ENCODE data around the gene CDHR1. TPM values are rescaled to one million over a fixed set of nuclear protein-coding genes. Genes with fewer than 3 reads are reported as not detected.

Gene CDHR1
- total RNA-seq, 1 donor from 2014 or later: 3.7 TPM

DNA sequence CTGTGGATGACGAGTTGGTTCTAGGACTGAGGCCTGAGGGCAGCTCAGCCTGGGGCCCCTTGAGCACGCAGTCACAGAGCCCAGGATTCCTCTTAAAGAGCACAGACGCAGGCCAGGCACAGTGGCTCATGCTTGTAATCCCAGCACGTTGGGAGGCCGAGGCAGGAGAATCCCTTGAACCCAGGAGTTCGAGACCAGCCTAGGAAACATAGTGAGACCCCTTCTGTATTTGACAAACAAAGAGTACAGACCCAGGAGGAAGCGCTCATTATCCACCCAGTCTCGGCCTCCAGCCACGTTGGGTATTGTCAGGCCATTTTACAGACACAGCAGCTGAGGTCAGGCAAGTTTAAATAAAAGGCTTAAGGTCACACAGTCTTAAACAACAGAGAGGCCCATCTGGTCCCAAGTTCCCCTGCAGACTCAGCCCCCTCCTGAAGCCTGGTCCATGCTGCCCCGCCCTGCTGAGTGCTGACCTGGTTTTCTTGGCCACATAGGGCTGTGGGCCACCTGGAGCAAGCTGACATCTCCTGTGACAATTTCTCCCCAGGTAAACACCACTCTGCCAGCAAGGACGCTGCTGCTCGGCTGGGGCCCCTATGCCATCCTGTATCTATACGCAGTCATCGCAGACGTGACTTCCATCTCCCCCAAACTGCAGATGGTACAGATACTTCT lies 63.1 kb downstream of the CDHR1 start:
- H3K4me1 Mint-ChIP-seq: peaks cover 3% of the 10 kb centered on the region
- ATAC-seq (ENCODE audit: low read depth): no peak
- TF ChIP-seq CTCF (IDR thresholded peaks at IDR 0.05): no peak
- ChIA-PET CTCF (interaction anchor here (0.9 to 1.9 kb wide), 4 partner anchors 14 to 280 kb away, joined by 4 to 8 read pairs (median 5); no protein-coding TSS in a partner anchor), POLR2A (no interaction called here)
- intact Hi-C loops (cut with micrococcal nuclease): loop anchor here (1.0 kb wide), 1 partner anchor 109 kb away; no protein-coding TSS in a partner anchor
- no peak overlapping the region for H3K4me3 Mint-ChIP-seq
- no peaks in the 10 kb centered on the region for H3K36me3 Mint-ChIP-seq (ENCODE audit: low read depth)
- H3K9me3 Mint-ChIP-seq: no peaks in the 10 kb centered on the region
- no peak overlapping the region for H3K27ac Mint-ChIP-seq
- H3K27me3 Mint-ChIP-seq: peaks cover 19% of the 10 kb centered on the region
- DNase-seq: no peak

- no peaks in the 10 kb centered on the region for H3K36me3 Mint-ChIP-seq (ENCODE audit: low read depth)
- ChIA-PET POLR2A (no interaction called here), CTCF (interaction anchor here (1.8 to 1.9 kb wide), 2 partner anchors 110 to 279 kb away, joined by 6 to 8 read pairs; no protein-coding TSS in a partner anchor)
- no peak for DNase-seq
- intact Hi-C loops (cut with micrococcal nuclease): no loop called here
- H3K27ac Mint-ChIP-seq: no peak overlapping the region
- H3K27me3 Mint-ChIP-seq: peaks cover 26% of the 10 kb centered on the region
- no peak overlapping the region for H3K4me3 Mint-ChIP-seq
- H3K9me3 Mint-ChIP-seq: no peaks in the 10 kb centered on the region
- peaks cover 3% of the 10 kb centered on the region for H3K4me1 Mint-ChIP-seq
- no peak for TF ChIP-seq CTCF (IDR thresholded peaks at IDR 0.05)
- no peak for ATAC-seq (ENCODE audit: low read depth)
These were observed 63.8 kb downstream of the CDHR1 start for GRCh38 chr10:84258034-84258695.

GRCh38 chr10:84261236-84261915 lies 67.0 kb downstream of the CDHR1 start:
- intact Hi-C loops (cut with micrococcal nuclease): no loop called here
- POLR2A ChIA-PET: no interaction called here
- no peaks in the 10 kb centered on the region for H3K36me3 Mint-ChIP-seq (ENCODE audit: low read depth)

DNA sequence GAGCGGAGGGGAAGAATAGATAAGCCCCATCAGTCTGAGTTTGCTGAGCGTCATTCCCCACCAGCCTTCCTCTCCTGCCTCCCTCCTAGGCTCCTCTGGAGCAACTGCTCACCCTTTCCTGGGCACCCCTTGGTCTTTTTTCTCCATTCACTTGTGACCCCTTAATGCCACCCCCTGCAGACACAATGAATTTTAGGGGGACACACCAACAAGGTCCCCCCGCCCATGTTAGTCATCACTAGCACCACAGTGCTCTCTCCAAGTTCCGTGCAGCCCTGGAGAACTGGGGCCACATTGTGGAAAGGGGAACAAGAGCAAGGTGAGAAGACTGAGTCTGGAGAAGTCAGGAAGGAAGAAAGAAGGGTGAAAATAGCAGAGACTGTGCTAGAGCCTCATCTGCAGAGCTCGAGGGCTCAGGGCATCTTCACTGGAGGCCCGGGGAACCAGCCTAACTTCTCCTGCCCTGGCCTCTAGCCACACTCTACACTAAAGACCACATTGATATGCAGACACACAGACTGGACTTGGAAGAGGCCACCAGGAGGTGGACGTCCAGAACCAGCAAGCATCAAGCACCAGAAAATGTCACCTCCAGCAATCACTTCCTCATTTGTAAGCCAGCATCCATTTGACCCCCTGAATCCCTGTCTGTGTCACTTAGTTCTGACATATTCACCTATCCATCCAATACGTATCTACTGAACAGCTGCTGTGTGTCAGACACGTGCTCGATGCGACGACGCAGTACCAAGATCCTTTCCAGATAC lies 68.0 kb downstream of the CDHR1 start:
- no peak overlapping the region for H3K4me3 Mint-ChIP-seq
- TF ChIP-seq CTCF (IDR thresholded peaks at IDR 0.05): no peak
- H3K36me3 Mint-ChIP-seq (ENCODE audit: low read depth): no peaks in the 10 kb centered on the region
- H3K9me3 Mint-ChIP-seq: no peaks in the 10 kb centered on the region
- H3K4me1 Mint-ChIP-seq: no peaks in the 10 kb centered on the region
- ChIA-PET CTCF (interaction anchor here (11.6 kb wide), 1 partner anchor 276 kb away, joined by 207 read pairs; no protein-coding TSS in a partner anchor), POLR2A (no interaction called here)
- DNase-seq: no peak
- H3K27ac Mint-ChIP-seq: no peak overlapping the region
- intact Hi-C loops (cut with micrococcal nuclease): no loop called here
- H3K27me3 Mint-ChIP-seq: peaks cover 34% of the 10 kb centered on the region
- no peak for ATAC-seq (ENCODE audit: low read depth)

More at GRCh38 chr10:84261236-84261915, 67.0 kb downstream of the CDHR1 start:
- CTCF ChIA-PET: interaction anchor here (11.6 kb wide), 1 partner anchor 277 kb away, joined by 207 read pairs; no protein-coding TSS in a partner anchor
- H3K27ac Mint-ChIP-seq: no peak overlapping the region
- ATAC-seq (ENCODE audit: low read depth): no peak
- no peaks in the 10 kb centered on the region for H3K9me3 Mint-ChIP-seq
- no peak overlapping the region for H3K4me3 Mint-ChIP-seq
- H3K4me1 Mint-ChIP-seq: peaks cover 3% of the 10 kb centered on the region
- no peak for DNase-seq
- TF ChIP-seq CTCF (IDR thresholded peaks at IDR 0.05): no peak
- H3K27me3 Mint-ChIP-seq: peaks cover 40% of the 10 kb centered on the region
